IPS DF 4.7 (cell line): Measurements from ENCODE around the gene LIPC.

Experiments used
- DNase-seq: peaks from one replicate; pipeline ENCODE4 v3.0.0-alpha.2; 2013; ENCODE audit warnings: low spot score; ENCODE audit errors: extremely low read depth

The LIPC gene

DNA sequence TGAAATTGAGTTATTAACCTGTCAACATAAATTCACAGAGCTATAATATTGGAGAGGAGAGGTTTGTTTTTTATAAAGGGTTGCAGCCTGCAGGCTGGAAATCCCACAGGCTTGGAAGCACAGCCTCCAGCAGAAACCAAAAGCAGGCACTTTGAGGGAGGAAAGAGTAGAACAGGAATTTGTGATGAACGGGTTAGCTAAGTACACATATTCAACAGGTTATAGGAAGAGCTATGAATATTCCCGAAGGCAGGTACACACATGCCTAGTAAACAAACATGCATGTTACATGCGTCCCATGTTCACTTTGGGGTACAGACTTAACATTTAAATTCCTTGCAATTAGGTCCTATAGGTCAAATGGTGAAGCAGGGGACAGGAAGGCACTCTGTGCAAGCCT, 25.9 kb upstream of the LIPC start:
- DNase-seq = no peak

DNA sequence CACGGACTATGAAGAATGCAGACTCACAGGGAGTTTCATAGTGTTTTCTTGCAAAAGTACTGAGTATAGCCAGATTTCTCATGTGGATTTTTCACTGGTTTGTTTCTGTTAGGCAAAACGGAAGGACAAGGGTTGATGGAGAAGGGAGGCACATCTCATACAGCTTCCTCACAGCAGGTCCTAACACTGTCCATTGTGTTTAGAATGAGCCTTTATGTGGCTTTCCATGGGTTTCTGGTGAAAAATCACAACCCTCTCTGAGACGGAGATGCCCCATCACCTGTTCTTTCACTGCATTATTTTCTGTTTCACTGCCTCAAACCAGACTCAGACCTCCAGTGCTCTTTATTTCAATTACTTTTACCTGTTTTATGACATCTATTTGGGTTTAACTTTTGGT, 25.0 kb upstream of the LIPC start:
- DNase-seq = no peak

DNA sequence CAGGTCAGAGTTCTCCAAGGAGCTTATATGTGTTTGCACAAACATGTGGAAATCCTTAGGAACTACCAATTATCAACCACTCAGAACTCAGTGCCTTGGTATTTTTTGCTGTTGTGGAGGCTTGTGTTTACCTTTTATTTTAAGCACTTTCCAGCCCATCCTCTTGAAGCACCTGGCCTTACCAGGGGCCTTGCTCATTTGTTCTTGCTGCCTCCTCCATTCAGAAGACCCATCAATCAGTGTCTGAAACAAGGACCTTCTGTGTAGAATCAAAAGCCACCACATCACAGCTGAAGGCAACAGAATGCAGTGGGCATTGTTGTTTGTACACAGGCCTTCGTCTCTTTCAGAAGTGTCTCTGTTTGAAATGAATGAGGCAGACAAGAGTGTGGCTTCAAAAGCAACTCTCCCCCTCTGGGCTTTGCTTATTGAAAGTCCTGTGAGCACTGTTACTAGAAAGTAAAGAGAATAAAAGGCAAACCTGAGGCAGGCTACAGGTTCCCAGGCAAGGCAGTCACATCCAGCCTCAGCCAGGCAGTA, 24.5 kb upstream of the LIPC start:
- DNase-seq = no peak

DNA sequence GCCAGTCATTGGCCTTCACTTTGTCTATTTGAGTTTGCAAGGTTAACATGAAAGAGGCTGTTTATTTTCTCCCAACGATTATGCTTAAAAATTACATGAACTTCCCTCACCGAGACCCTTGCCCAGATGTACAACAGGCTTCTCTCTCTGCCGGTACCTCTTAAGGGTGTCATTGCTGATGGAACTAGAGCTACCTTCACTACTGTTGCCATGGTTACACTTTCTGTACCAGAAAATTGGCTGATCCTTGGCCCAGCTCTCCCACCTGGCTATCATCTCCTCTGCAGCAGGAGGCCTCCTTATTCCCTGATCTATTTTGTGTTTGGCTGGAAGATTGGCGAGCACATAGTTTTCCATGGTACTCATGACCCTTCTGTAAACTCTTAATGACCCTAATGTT, 24.0 kb upstream of the LIPC start:
- DNase-seq = no peak

DNA sequence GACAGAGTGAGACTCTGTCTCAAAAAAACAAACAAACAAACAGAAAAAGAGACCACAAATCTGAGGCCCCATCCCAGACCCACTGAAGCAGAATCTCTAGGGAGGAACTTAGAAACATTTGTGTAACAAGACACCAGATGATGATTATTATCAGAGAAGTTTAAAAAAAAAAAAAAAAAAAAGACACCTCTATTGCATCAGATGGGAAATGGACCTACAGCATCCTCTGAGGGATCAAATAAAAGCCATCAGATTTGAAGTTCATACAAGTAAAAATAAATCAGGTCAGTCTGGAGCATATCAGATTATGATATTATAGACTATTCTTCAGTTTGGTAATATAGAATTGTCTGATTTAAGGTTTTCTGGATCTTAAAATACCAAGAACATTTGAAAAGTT, 21.9 kb upstream of the LIPC start:
- DNase-seq = no peak

DNA sequence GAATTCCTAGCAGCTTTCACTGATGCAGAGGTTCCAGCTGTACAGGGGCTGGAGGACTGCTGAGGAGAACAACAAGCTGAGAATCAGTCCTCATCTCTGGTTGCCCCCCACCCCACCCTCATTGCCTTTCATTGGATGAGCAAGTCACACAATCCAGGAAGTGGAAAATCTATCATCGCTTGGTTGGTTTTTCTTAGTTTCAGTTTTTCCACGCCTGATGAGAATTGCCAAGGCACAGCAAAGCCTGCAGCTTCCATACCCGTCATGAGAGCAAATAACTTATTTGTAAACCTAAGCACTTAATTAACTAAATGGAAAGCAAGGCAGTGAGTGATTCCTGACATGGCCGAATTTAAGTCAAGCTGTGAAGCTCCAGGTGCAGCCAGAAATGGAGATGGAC, 21.4 kb upstream of the LIPC start:
- no peak for DNase-seq

DNA sequence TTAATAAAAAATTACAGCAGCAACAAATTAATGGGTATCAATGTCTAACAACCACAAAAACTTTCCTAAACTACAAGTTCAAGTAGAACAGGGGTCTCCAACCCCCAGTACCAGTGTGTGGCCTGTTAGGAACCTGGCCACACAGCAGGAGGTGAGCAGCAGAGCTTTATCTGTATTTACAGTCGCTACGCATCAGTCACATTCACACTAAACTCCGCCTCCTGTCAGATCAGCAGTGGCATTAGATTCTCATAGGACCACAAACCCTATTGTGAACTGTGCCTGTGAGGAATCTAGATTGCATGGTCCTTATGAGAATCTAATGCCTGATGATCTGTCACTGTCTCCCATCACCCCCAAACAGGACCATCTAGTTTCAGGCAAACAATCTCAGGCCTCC, 18.5 kb upstream of the LIPC start:
- no peak for DNase-seq

DNA sequence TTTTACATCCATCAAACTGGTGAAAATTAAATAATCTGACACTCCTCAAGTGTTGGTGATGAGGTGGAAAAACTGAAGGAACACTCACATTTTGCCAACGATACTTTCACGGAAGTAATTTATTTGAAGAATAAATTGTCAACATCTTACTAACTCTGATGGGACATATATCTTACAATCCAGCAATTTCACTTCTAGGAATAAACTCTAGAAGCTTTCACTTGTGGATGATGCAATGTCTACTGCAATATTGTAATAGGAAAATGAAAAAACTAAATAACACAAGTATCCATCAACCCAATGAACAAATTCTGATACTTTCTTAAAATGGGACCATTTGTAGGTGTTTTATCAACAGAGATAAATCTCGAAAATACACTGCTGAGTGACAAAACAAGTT, 16.2 kb upstream of the LIPC start:
- no peak for DNase-seq

DNA sequence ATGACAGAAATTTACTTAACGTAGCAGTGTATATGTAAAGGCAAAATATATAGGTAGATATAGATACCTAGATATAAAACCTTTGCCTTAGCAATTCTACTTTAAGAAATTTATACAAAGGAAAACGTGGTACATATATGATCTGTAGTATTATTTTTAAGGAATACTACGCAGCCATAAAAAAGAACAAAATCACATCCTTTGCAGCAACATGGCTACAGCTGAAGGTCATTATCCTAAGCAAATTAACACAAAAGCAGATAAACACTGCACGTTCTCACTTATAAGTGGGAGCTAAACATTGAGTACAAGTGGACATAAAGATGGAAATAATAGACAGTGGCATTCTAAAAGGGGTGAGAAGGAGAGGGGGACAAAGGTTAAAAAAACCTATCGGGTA, 14.8 kb upstream of the LIPC start:
- no peak for DNase-seq

DNA sequence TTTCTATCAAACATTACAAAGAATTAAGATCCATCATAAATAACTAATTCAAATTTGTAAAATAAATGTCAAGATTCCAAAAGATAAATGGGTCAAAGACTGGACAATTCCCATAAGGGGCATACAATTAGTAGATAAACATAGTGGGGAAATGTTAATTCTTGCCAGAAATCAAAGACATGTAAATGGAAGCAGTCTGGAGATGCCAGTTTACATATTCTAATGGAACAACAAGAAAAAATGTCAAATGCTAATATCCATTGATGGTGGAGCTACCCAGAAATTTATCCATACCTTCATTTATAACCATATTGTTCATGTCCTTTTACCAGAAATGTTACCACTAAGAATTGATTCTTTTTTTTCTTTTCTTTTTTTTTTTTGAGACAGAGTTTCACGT, 13.7 kb upstream of the LIPC start:
- DNase-seq = no peak

DNA sequence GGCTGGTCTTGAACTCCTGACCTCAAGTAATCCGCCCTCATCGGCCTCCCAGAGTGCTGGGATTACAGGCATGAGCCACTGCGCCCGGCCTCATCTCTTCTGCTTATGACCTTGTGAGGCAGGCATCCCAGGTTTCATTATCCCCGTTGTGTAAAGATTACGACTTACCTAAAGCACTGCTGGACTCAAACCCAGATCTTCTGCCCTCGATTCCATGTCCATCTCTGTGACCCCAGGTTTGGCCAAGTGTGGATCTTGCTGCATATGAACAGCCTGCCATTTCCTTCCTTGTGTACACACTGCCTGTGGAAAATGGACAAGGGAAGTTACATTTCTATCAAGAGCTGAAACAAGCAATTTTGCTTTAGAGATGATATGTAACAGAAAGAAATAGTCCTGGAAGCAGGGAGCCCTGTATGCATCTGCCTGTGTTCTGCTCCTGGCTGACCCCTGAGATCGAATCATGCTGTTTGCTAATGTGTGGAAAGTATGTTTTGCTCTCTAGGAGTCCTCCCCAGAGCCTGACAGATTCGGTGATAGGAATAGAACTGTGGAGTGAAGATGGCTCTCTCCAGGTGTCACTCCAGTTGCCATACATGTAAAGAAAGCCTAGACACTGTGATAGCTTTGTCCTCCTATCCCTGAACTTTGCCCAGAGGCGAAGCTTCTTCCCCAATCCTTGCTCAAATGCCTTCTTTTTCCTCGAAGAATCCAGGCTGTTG, 11.8 kb upstream of the LIPC start:
- no peak for DNase-seq

DNA sequence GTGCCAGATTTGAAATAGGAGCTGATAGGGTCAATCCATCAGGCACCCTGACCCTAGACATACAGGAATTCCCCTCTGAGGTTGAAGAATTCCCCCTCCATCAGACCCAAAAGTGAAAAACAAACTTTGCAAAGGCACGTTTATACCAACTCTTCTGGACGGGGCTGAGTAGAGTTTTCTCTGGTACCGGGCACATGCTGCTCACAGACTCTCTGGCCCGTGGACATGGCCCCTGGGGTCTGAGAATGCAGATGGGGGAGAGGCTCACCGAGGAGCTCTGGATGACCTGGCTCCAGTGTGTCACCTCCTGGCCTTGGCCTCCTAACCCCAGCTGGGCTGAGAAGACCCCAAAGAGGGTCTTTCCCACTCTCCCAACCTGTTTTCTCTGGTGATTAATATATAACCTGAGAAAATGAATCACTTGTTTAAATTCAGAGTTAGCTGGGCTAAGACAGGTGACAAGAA, 11.2 kb upstream of the LIPC start:
- DNase-seq = no peak

DNA sequence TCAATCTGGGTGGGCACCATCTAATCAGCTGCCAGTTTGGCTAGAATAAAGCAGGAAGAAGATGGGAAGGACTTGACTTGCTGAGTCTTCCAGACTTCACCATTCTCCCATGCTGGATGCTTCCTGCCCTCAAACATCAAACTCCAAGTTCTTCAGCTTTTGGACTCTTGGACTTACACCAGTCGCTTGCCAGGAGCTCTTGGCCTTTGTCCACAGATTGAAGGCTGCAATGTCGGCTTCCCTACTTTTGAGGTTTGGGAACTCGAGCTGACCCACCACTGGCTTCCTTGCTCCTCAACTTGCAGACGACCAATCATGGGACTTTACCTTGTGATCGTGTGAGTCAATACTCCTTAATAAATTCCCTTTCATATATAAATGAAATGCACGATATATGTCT, 8.6 kb upstream of the LIPC start:
- DNase-seq = no peak

DNA sequence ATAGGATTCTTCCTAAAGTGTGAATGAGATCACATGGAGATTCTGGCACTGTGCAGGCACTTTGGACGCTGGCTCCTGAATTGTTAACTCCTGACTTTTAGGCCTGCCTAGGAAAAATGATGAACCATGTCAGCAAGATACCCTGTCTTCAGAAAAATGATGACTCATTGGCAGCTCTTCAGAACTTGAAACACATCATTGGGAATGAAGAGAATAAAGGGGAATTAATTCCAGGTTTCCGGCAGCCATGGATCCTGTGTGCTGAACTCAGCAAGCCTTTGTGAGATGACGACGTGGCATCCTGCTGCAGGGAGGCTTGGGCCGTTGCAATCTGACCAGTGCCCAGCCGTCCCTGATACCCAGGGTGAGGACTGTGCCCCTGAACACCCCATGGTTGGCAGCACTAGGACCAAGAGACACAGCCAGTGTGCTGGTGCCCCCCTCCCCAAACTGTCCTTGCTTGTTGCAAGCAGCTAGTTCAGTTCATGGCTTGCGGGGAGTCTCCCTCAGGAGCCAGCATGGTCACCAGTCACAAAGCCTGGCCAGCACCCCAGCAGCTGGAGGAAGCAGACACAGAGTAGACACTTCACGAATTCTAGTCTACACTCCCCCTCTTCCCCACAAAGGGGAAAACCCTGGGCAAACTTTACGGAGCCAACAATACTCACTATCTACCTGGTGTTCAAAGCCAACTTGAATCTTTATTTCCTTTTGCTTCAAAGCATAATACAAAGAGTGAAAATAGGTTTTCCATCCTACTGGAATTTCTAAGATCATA, 7.8 kb upstream of the LIPC start:
- DNase-seq = no peak

DNA sequence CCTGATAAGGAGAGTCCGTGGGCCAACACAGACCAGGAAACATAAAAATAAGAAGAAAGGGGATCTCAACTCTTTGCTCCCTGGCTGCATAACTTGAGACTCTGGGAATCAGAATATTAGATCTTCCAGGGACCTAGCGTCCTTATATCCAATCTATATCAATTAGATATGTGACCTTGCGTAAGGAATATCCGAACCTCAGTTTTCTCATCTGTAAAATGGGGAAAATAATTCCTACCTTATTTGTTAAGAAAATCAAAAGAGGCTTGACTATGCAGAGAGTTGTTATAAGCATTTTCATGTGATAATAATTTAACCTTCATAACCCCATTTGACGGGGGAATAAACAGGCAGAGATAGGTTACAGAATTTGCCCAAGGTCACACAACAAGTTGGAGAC, 7.1 kb upstream of the LIPC start:
- DNase-seq = no peak

DNA sequence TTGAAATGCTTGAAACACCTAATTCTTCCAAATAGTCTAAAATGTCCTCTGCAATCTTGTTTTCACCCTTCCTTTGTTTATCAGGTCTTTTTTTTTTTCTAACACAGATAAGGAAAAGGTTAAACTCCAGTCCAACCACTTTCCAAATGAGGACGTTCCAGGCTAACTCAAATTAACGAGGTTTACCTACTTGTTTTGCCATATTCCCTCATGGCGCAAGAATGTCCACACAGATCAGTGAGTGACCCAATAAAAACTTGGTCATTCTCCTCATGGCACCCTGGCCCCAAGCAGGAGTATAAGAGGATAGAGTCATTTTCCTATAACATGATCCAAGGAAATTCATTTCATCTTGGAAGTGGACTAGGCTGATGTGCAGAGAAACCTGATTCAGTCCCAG, 6.6 kb upstream of the LIPC start:
- DNase-seq = no peak

DNA sequence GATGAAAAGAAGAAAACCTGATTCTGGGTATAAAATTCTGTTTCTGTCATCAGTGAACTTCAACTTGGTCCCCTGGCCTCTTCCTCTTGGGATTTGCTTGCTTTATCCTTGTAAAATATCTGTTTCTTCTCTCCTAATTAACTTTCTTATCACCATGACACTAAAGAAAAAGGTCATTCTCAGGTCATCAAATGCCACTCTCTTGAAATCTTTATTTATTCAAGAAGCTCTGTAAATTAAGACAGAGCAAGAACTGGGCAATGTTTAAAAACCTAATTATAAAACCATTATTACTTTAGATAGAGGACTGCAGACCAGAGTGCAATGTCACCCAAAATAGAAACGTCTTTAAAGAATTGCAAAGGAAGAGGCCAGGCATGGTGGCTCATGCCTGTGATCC, 6.0 kb upstream of the LIPC start:
- no peak for DNase-seq

DNA sequence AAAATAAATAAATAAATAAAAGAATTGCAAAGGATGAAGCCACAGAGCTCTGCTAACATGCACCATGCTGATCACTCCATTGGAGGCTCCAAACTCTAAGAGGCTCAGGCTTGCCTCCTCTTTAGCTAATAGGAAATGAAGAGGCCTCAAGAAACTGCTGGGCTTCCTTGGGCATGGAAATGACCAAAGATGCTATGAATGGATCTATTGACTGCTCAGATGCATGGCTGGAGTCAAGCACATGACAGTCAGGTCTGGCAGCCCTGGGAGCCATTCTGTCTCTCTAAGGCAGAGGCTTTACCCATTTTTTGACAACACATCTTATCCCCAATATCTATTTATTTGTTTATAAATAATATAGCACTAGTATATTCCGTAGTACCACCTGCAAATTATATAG, 5.3 kb upstream of the LIPC start:
- no peak for DNase-seq

DNA sequence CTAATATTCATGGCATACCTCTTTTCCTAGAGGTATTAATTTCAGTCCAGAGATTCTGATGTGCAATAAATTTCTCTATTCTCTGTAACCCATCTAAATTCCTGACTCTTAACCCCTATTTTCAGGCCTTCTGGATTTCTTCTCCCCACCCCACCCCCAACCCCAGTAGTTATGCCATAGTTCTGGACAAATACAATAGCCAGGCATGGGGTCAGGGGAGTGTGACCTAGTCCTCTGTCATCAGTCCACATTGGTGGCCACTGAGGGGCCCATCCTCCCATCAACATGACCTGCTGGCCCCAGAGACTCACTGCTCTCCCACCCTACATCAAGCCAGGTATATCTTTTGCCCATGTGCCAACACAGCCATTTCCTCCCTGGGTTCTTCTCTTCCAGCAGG, 3.8 kb upstream of the LIPC start:
- no peak for DNase-seq

DNA sequence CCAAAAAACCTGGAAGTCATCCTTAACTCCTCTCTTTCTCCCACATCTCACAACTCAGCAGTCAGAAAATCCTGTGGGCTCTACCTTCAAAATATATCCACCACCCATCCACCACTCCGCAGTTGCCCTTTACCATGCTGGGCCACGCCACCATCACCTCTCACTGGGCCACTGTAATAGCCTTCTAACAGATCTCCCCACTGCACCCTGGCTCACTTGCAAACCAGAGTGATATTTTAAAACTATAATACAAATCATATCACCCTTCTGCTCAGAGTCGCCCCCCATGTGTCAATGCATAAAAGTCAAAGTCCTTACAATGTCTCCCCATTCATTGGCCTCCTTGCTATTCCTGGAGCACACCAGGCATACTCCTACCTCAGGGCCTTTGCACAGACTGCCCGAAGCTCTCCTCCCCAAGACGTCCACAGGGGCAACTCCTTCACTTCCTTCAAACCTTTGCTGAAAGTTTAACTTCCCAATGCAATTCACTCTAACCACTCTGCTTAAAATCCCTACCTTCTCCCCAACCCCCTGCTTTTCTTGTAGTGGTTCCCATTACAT, 1.5 kb upstream of the LIPC start:
- DNase-seq = no peak

DNA sequence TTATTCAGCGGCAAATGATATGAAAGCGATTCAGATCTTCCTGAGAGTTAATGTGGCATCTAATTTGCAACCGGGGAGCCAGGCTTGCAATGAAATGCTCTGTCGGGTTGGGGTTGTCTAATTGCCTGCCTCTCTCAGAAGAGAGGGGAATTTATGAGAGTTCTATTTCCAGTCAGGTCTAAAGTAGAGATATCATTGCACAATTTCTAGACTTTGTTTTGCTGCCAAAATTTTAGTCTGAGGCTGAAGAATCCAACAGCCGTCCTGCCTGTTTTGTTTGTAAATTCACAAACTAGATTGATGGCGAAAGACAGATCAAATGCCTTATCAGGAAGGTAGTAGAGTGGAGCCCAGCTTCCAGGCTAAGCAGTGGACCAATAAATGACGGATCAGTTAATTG, 610 bp downstream of the LIPC start:
- no peak for DNase-seq

DNA sequence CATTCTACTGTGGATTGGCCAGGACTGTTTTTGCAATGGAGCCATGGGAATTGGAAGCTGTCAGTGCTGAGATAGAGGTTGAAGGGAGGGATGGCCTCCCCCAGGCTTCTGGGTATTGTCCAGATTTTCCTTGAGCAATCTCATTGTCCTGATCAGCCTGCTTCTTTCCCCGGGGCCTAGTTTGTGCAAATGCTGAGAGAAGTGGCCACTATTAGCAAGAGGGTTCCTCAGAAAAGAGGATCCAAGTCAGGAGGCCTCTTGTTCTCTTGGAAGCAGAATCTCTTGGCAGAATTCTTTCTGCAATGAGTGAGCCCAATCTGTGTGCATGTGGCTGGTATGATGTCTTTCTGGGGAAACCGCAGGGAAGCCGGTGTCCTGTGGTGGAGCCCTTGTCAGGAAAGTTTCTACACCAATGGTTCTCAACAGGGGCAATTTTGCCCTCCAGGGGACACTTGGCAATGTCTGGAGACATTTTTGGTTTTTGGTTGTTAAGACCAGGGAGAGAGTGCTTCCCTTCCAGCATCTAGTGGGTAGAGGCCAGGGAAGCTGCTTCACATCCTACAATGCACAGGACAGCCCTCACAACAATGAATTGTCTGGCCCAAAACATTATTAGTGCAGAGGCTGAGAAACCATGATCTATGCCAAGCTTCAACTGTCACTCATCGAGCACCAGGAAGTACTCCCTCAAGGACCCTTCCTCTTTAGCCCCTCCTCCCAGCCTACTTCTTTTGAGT, 2.0 kb downstream of the LIPC start:
- no peak for DNase-seq
